ES-I3 (cell line): ENCODE data around the gene LRIG1.

Experiments used
- H3K36me3 ChIP-seq: 2 replicates; pipeline ENCODE4 v1.6.1; 2013; ENCODE audit warnings: mild to moderate bottlenecking, low read length, control low read depth, moderate library complexity; ENCODE audit not compliant: insufficient read depth
- H3K4me1 ChIP-seq: 2 replicates; pipeline ENCODE4 v1.6.1; 2013; ENCODE audit warnings: mild to moderate bottlenecking, control low read depth, low read length; ENCODE audit not compliant: insufficient read depth
- H3K9ac ChIP-seq: 2 replicates; pipeline ENCODE4 v1.6.1; 2013; ENCODE audit warnings: low read depth, mild to moderate bottlenecking, low read length, moderate library complexity
- H3K9me3 ChIP-seq: 2 replicates; pipeline ENCODE4 v1.6.1; 2013; ENCODE audit warnings: mild to moderate bottlenecking, low read length, moderate library complexity; ENCODE audit not compliant: control insufficient read depth, insufficient read depth

Gene LRIG1

DNA sequence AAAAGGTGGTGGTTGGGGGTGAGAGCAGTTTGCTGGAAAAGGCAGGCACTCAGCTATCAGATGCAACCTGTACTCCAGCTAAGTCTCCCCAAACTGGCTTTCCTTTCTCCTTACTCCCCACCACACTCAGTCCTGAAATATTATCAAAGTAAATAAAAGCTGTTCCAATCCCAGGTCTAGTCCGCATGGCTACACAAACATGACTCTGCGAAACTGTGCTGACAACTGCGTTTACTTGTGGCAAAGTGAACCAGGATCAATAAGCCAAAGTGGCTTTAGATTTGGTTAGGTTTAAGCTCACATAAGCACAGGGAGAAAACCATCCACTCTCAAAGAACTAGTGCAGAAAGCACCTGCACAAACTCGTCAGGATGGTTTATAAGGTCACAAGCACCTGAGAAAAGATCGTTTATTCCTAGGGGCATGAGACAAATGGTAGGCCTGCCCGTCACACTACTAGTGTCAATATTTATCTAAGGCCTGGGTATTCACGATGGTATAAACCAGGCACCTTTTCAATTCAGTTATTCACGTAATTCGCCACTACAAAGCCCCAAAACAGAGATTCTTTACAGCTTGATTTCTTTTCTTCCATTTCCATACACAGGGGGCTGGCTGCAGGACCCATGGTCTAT lies 25.3 kb downstream of the LRIG1 start:
- Histone ChIP-seq H3K4me1 (peaks cover 30% of the 10 kb centered on the region), H3K36me3 (no peaks in the 10 kb centered on the region), H3K9ac (no peak overlapping the region), H3K9me3 (no peaks in the 10 kb centered on the region)

DNA sequence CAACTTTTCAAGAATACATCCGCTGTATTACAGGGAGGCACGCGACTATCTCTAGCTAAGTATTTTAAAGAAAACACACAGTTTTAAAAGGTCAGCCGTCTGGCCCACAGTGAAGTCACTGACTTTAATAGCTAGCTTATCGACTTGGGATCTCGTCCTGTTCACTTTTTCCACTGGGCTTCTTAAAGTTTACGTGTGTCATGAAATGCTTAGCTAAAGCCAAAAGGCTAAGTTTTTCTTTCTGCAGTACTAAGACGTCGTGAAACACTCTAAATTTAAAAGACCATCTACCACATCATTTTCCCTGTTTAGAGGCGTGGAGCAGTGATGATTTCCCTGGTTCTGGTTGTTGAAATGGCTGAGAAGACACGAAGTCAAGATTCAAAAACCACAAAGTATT lies 27.1 kb downstream of the LRIG1 start:
- peaks cover 16% of the 10 kb centered on the region for H3K4me1 ChIP-seq
- no peak overlapping the region for H3K9ac ChIP-seq
- no peaks in the 10 kb centered on the region for H3K36me3 ChIP-seq
- H3K9me3 ChIP-seq, result no peaks in the 10 kb centered on the region

- no peaks in the 10 kb centered on the region for H3K9me3 ChIP-seq
- no peak overlapping the region for H3K9ac ChIP-seq
- no peaks in the 10 kb centered on the region for H3K36me3 ChIP-seq
- H3K4me1 ChIP-seq, result peaks cover 18% of the 10 kb centered on the region
Observed at GRCh38 chr3:66473181-66473580, 27.6 kb downstream of the LRIG1 start.

DNA sequence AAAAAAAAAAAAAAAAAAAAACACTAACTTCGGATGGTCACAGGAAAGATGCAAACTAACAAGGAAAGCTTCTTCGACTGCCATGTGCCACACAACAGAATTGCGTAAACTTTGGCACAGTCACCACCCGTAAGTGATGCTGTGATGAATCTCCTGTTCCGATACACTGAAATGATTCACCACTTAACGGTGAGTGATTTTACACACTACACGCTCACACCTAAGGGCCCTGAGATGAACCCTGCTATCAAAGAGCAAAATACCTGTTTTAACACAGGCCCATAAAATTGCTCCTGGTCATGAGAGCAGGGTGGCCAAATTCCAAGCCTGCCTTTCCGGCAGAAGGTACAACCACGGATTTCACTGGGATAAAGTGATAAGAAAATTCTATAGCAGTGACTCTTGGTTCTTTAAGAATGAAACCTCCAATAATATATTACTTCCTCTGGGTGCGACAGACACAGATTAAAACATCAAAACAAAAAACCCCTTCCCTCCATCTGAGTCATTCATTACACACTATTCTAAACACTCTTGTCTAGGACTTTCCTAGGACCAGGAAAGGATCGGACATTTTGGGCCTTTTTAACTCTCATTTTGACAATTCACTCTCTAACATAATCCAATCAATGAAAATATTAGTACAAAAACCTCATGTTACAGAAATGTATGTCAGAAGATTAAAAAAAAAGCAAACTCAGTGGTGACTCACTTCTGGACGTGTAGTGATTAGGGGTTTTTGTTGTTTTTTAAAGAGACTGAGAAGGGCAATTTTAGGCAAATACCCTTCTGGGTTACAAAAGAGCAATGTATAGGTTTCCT lies 28.3 kb downstream of the LRIG1 start:
- Histone ChIP-seq H3K9me3 (no peaks in the 10 kb centered on the region), H3K36me3 (no peaks in the 10 kb centered on the region), H3K4me1 (peaks cover 19% of the 10 kb centered on the region), H3K9ac (no peak overlapping the region)

GRCh38 chr3:66470956-66471686 lies 29.7 kb downstream of the LRIG1 start:
- Histone ChIP-seq H3K4me1 (peaks cover 7% of the 10 kb centered on the region), H3K9ac (no peak overlapping the region), H3K36me3 (no peaks in the 10 kb centered on the region), H3K9me3 (no peaks in the 10 kb centered on the region)

- Histone ChIP-seq H3K9me3 (no peaks in the 10 kb centered on the region), H3K36me3 (no peaks in the 10 kb centered on the region), H3K9ac (no peak overlapping the region), H3K4me1 (peaks cover 3% of the 10 kb centered on the region; the same call in 1 of the 2 replicates)
Observed at GRCh38 chr3:66470285-66470684, 30.5 kb downstream of the LRIG1 start.

GRCh38 chr3:66469220-66469640 lies 31.6 kb downstream of the LRIG1 start:
- H3K9ac ChIP-seq, result no peak overlapping the region
- peaks cover 10% of the 10 kb centered on the region; the same call in 1 of the 2 replicates for H3K4me1 ChIP-seq
- no peaks in the 10 kb centered on the region for H3K36me3 ChIP-seq
- H3K9me3 ChIP-seq, result no peaks in the 10 kb centered on the region

- Histone ChIP-seq H3K9me3 (no peaks in the 10 kb centered on the region), H3K36me3 (no peaks in the 10 kb centered on the region), H3K4me1 (peaks cover 10% of the 10 kb centered on the region; the same call in 1 of the 2 replicates), H3K9ac (no peak overlapping the region)
Observed at GRCh38 chr3:66467996-66468735, 32.7 kb downstream of the LRIG1 start.

GRCh38 chr3:66466606-66467270 lies 34.1 kb downstream of the LRIG1 start:
- H3K9ac ChIP-seq, result no peak overlapping the region
- no peaks in the 10 kb centered on the region for H3K36me3 ChIP-seq
- H3K4me1 ChIP-seq, result peaks cover 10% of the 10 kb centered on the region; the same call in 1 of the 2 replicates
- H3K9me3 ChIP-seq, result no peaks in the 10 kb centered on the region

DNA sequence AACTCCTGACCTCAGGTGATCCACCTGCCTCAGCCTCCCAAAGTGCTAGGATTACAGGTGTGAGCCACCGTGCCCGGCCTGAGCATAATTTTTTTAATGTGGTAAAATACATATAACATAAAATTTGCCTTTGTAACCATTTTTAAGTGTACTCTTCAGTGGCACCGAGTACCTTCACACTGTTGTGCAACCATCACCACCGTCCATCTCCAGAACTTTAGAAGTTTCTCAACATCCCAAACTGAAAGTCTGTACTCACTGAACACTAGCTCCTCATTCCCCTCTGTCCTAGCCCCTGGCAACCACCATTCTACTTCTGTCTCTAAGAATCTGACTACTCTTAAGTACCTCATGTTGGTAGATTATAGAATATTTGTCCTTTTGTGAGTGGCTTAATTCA lies 35.2 kb downstream of the LRIG1 start:
- no peaks in the 10 kb centered on the region for H3K9me3 ChIP-seq
- H3K4me1 ChIP-seq, result peaks cover 10% of the 10 kb centered on the region; the same call in 1 of the 2 replicates
- H3K36me3 ChIP-seq, result no peaks in the 10 kb centered on the region
- H3K9ac ChIP-seq, result no peak overlapping the region

- no peaks in the 10 kb centered on the region for H3K9me3 ChIP-seq
- no peak overlapping the region for H3K9ac ChIP-seq
- H3K4me1 ChIP-seq, result peaks cover 10% of the 10 kb centered on the region; the same call in 1 of the 2 replicates
- no peaks in the 10 kb centered on the region for H3K36me3 ChIP-seq
Observed at GRCh38 chr3:66465034-66465433, 35.8 kb downstream of the LRIG1 start.

DNA sequence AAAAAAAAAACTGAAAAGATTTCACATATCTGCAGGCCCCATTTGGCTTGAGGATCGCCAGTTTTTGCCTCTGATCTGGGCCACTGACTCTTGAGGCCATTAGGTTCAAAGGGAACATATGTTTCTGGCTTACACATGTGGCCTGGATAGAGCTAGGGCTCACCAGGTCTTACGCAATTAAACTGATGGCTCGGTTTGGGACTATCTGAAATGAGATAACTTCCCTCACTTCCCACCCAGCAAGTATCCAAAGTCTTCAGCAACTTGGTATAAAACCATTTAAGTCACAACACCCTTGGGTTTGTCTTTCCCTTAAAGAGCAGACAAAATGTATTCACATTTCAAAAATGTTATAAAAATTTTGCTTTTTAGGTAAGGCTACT lies 36.3 kb downstream of the LRIG1 start:
- Histone ChIP-seq H3K9ac (no peak overlapping the region), H3K9me3 (no peaks in the 10 kb centered on the region), H3K36me3 (no peaks in the 10 kb centered on the region), H3K4me1 (peaks cover 10% of the 10 kb centered on the region; the same call in 1 of the 2 replicates)

DNA sequence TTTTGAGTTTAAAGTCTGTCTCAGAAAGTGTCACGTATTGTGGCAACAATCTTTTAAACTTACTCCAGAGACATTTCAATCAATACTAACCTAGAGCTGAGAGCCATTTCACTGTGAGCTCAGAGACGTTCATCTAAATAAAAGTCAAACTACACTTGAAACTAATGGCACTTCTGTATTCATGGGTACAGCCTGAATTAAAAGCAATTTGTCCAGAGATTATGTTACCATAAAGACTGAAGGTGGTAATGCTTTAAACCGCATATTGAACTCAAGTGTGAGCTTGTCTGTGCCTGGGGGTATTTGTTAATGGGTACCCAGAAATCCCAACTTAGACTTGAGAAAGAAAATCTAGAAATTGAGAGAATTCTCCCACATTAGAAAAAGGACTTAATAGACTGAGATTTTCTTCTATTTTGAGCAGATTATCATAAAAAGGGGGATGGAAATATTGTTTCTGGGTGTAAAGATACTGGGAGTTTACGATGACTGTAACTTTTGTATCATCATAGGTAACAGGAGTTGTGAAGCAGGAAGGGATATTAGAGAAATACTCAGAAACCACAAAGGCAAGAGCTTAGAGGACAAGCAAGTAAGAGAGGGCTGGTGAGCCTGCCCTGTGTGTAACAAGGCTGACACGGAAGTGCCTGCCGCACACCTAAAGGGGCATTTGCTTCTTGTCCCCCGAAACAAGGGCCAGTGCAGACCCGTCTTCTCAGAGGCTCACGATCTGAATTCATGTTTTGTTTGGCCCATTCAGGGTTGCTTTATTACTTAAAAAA lies 36.9 kb downstream of the LRIG1 start:
- no peaks in the 10 kb centered on the region for H3K36me3 ChIP-seq
- no peaks in the 10 kb centered on the region for H3K9me3 ChIP-seq
- H3K4me1 ChIP-seq, result peaks cover 10% of the 10 kb centered on the region; the same call in 1 of the 2 replicates
- H3K9ac ChIP-seq, result no peak overlapping the region
